Stimulated activated CD4-positive, alpha-beta T cell treated with anti-CD3 and anti-CD28 coated beads, TNF-alpha, amount 100 ng/mL, for 48 hours (primary cell): ENCODE data around the gene TPST2.

Experiments used
- DNase-seq, 3 donors: peaks; one replicate each; pipeline ENCODE4 v3.0.0-alpha.2; 2020; ENCODE audit warnings: low read depth in 3 of 3

Gene TPST2

DNA sequence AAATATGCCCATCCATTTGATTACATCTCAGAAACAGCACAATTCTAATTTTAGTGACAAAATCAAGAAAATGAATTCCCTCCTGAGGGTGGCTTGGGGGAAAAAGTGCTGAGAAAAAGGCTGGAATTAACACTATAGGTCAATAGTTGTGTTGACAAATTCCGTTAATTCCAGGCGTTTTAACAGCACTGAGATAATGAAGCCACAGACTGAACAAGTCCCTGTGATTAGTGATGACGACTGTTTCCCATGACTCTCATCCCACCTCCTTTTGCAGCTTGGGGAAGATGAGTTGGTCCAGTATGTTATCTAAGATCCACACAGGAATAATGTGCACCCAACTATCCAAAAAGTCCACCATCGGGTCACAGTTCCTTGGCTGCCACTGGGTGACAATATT, 93.5 kb downstream of the TPST2 start:
- DNase-seq = no peak

DNA sequence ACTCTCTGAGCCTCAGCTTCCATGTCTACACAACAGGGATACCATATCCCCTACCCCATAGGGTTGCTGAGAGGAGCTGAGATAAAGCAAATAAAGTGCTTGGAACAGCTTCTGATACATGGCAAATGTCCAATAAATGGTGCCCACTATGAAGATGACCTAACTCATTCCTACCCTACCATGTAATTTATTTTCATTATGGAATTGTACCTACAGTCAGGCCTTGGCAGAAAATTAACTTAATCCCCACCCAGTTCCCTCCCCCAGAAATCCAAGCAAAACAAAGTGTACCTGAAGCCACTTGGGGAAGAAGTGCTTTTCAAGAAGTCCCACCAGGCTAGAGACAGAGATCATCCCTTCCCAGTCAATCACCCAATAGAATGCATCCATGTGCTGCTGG, 95.4 kb downstream of the TPST2 start:
- no peak for DNase-seq

DNA sequence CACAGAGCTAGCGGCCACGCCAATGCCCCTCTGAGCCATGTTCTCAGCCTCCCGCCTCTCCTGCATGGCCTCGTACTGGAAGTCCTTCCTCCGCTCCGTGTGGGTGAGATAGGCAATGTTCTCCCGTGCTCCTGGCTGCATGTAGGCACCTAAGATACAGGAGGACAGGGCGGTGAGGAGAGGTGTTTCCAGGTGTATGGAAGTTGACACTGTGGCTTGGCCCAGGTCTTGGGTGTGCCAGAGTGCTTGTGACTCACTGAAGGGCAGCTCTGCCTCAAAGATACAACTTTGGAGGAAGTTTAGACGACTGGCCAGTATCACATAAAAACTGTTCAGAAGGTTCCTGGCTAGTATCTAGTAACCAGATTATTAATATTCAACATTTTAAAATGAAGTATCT, 97.7 kb downstream of the TPST2 start:
- DNase-seq = no peak

GRCh38 chr22:26489447-26490036, 100.4 kb downstream of the TPST2 start:
- no peak for DNase-seq

GRCh38 chr22:26487996-26488395, 101.9 kb downstream of the TPST2 start:
- no peak for DNase-seq

GRCh38 chr22:26486394-26486793, 103.5 kb downstream of the TPST2 start:
- no peak for DNase-seq

- DNase-seq = no peak
Observed at GRCh38 chr22:26485806-26486390, 104.0 kb downstream of the TPST2 start.

GRCh38 chr22:26485013-26485412, 104.9 kb downstream of the TPST2 start:
- no peak for DNase-seq

DNA sequence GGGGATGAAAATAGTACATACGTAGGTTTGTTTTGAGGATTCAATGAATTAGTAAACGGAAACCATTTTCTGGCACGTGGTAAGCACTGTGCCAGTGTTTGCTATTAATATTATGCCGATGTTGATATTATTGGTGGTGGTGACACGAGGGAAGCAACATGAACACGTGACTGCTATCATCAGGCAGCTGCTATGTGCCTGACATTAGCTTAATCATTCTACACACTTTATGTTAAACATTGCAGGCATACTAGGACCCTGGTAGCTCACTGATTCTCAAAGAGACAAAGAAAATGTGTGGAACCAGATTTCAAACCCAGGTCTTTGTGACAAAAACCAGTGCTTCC, 105.6 kb downstream of the TPST2 start:
- no peak for DNase-seq

- DNase-seq = peak; percentile 81 to 88 (median 81)
Observed at GRCh38 chr22:26483439-26484359, 106.2 kb downstream of the TPST2 start, which contains the start of the genes HPS4 and SRRD. HPS4 (minus strand) TSS chr22:26483783; CDS start chr22:26481762, 2,021 bp downstream. SRRD (plus strand) TSS chr22:26483877; CDS start chr22:26483891, 14 bp downstream.

- DNase-seq = no peak
Observed at GRCh38 chr22:26483043-26483438, 106.9 kb downstream of the TPST2 start.

- DNase-seq = no peak
Observed at GRCh38 chr22:26482161-26482560, 107.8 kb downstream of the TPST2 start.

DNA sequence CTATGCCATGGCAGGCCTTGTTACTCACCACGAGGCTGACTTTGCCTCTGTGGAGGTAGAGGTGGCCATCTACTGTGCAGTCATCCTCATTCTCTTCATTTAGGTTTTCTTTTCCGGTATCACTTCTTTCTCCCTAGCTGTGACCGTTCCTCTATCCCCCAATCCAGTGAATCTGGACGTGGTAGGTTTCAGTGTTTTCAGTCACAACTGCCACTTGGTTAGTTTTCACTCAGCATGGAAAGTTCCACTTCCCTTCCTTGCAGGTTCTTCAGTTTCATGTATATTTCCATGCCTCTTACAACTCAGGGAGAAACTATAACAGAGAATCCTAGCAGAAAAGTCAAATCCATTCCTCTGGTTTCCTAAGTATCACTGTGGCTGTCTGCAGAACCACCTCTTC, 108.2 kb downstream of the TPST2 start:
- no peak for DNase-seq

DNA sequence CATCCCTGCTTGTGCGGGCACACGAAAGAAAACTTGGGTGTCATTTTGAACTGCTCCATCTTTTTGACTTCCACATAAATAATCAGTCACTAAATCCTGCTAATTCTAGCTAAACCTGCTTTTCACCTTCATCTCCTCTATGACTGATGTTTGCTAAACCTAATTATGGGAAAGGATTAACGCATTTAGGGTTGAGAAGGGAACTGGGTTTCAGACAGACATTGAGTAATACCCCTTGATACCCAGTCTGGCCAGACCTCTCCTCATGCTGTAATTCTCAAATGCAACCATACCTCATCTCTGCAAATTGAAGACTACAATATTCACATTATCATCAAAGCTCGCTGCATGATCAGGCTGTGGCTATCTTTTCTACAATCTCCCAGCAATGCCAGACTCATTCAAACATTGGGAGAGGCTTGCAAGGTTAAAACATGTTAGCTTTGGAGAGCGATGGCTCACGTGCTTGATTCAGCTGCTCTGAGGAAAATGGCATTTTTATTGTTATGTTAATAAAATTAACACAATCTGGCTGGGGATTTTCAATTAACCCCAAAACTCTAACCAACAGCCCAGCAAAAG, 108.7 kb downstream of the TPST2 start:
- DNase-seq = no peak

GRCh38 chr22:26480611-26480932, 109.4 kb downstream of the TPST2 start:
- no peak for DNase-seq

- no peak for DNase-seq
Observed at GRCh38 chr22:26479792-26480610, 109.9 kb downstream of the TPST2 start.

DNA sequence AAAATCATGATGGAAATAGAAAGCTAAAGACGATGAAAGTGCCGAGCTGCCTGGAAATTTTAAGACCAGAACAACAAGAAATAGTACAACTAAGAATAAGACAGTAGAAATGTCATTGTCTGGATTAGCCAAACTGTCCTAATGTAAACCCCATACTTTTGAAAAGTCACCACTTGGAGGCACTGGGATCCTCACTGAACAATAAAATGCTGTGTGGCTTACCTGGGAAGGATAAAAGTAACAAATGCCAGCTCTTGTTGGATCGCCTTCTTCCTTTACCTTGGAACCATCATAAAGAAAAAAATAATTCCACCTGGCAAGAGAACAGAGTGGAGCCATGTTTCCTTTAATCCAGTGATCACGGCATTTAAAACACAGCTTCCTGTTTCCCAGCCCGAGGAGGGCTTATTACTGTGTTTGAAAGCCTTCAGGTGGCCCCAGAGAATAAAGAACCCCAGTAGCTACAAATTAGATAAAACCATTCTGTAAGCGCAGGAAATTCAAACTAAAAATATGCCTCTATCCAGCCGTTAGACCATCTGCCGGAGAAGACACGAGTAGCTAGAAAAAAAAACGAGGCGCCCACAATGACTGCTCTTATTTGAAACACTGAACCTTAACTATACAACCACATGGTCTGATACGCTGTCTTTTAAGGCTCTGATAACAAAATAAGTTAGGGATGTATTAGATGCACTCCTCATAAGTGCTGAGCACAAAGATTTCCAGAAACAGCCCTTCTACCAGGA, 110.7 kb downstream of the TPST2 start:
- DNase-seq = no peak

GRCh38 chr22:26477341-26477731, 112.6 kb downstream of the TPST2 start:
- no peak for DNase-seq

GRCh38 chr22:26476705-26477340, 113.1 kb downstream of the TPST2 start:
- no peak for DNase-seq

DNA sequence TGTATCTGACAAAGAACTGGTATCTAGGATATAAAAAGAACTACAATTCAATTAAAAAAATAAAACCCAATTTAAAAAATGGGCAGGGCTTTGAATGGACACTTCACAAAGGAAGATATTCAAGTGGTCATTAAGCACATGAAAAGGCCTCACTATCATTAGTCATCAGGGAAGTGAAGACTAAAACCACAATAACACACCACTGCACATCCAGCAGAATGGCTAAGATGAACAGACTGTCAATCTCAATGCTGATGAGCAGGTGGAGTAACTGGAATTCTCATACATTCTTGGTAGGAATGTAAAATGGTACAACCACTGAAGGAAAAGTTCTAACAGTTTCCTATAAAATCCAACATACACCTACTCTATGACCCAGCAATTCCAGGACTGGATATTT, 115.2 kb downstream of the TPST2 start:
- DNase-seq = no peak
